ENCODE results near the gene IKBKE. TPM values are rescaled to one million over a fixed set of nuclear protein-coding genes. Genes with fewer than 3 reads are reported as not detected.

The IKBKE gene
- polyA plus RNA-seq, 1 donor = 2.9 TPM

DNA sequence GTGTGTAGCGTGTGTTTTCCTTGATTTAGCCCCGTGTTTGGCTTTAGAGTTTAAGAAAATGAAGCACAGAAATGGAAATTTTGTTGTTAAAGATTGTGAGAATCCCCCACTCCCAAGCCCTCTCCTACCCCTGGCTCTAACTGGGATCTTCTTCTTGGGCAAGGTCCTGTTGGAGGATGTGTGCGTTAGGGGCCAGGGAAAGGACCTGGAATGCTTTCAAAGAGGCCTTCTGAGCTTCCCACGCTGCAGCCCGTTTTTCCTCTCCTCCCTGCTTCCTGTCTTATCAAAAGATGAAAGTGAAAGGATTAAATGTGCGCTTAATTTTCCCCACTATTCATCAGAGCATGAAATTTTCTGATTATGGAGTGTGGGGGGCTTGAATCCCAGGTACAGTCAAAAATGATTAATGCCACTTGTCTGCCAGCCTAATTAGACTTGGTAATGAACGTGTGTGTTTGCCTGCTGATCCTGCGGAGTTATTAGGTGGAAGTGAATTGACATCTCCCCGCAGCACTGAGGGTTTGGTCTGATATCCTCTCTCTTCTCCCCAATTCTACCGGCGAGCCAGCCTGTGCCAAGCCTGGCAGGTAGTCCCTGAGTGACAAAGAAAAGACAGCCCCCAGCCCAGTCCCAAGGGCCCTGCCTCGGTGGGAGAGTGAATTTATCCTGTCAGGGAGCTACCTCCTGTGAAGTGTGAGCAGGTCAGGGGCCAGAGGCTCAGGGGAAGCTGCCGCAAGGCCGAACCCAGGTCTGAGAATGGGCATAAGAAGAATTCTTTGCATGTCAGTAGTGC, 42.0 kb downstream of the IKBKE start:
- no peak for DNase-seq (ENCODE audit: low read depth)

DNA sequence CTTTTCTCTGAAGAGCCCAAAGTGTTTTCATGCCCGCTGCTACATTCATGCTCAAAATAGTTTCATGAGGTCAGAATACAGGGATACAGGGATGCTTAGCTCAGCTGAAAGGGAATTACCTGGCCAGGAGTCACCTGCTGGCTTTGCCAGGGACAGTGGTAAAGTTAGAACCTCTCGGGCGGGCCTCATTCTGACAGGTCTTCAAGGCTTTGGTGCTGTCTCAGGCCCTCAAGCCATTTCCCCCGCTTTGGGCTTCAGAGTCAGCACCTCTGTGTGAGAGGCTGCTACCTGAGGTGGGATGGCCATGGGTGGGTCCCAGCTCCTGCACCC, 42.5 kb downstream of the IKBKE start:
- no peak for DNase-seq (ENCODE audit: low read depth)

DNA sequence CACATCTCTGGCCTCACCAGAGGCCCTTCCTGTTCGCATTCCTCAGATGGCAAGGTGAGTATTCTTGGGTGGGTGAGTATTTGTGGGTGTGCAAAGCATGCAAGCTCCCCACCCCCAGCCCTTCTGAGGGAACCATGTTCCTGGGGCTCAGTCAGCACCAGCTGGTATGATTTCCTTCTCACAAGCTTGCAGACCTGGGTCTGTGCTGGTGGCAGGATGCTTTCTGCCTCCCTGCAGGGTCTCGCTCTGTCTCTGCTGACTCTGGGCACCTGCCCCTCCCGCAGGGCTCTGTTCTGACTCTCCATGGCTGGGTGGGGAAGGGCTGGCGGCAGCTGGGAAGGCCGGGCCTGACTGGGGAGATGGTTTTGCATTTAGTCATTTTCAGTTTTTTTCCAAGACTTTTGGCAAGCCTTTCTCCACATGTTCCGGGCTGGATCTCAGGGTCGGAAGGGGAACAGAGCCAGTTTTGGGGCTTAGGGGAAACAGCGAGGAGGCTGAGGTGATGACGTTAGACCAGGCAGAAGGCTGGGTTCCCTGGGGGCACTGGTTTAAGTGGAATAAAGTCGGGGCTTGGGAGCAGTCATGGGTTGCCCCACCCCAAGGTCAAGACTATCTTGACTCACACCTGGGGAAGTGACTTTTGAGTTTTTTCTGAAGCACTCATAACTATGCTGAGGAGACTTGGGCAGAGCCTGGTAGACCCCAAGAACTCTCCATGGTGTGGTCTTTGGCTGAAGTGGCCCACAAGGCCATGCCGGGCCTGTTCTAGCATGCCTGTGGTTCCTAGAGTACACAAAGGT, 43.2 kb downstream of the IKBKE start:
- peak; percentile 88 for DNase-seq (ENCODE audit: low read depth)

DNA sequence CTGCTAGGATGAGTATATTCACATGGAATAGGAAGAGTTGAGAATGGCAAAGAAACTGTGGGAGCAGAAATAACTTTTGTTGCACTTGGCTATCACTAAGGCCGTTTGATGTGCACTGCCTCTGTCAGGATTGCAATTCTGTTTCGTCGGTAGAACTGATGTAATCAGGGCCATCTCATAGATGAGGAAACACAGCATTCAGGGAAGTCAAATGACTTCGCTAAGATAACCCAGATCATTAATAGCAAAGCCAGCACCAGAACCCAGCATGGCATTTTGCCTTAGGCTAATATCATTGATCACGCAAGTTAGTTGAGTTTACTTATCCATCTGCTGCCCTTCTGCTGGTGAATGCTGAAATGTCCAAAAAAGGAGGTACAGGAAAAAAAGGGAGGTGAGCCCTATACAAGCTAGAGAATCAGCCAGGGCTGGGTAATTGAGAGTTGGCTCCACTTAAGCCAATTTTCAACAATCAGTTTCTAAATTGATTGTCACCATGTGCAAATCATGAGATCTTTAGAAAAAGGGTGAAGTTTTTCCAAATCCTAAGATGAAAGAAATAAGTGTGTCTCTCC, 44.6 kb downstream of the IKBKE start:
- no peak for DNase-seq (ENCODE audit: low read depth)

DNA sequence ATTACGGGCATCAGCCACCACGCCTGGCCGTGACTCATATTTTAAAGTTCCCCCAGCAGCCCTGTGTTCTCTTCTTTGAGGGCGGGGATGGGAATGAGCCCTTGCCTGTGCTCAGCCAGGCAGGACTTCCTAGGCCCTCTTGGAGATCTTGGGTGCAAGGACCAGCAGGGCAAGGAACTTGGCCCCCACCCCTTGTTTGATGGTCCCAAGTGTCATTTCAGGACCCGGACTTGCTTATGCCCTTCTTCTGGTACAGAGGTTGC, 46.4 kb downstream of the IKBKE start:
- no peak for DNase-seq (ENCODE audit: low read depth)

DNA sequence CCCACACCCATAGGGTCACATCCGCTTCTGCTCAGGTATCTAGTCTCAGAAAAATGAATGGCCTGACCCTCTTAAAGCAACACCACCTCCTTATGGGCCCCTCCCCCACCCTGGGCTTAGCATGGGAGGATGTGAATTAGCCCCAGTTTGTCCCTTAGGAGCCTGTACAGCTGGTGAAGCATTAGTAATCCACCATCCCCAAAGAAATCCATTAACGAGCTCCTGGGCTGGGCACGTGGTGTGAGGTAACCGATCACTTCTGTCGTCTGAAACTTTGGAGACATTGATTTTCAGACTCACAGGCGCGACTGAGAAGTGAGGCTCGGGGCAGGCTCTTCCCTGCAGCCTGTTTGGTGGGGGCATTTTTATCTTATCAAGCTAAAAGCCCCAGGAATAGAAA, 47.5 kb downstream of the IKBKE start:
- DNase-seq (ENCODE audit: low read depth) = no peak

DNA sequence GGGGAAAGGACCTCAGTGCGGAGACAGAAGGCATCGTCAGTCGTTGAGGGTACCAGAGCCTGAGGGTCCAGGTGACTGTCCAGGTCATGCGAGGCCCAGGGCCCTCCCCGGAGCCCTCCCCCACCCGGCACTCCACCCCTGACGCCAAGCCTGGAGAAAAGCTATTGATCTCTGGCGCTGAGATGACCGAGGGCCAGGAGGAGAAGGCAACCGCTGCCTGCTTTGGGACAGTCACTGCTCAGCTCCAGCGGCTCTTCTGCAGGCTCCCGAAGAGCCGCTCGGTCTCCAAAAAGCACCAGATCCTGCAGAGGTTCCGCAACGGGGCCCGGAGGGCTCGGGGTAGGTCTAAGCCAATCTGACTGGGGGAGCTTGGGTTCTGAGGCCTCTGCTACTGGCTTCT, 47.9 kb downstream of the IKBKE start:
- no peak for DNase-seq (ENCODE audit: low read depth)

DNA sequence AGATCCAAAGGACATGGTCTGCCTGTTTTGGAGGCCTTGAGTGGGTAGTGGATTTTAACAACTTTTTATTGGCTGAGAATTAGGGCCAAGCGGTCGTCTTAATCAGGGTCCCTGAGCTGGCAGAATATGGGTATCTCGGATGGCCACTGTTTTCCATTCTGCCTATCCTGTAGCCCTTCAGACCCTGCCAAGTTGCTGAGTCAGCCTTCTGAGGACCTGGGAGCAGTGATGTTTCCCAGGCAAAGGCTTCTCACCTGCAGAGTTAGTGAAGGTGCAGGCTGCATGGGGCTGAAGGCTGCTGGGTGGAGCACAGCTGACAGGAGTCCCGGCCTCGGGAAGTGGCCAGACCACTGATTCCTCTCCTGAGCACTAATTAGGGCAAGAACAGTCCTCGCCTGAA, 48.5 kb downstream of the IKBKE start:
- no peak for DNase-seq (ENCODE audit: low read depth)

DNA sequence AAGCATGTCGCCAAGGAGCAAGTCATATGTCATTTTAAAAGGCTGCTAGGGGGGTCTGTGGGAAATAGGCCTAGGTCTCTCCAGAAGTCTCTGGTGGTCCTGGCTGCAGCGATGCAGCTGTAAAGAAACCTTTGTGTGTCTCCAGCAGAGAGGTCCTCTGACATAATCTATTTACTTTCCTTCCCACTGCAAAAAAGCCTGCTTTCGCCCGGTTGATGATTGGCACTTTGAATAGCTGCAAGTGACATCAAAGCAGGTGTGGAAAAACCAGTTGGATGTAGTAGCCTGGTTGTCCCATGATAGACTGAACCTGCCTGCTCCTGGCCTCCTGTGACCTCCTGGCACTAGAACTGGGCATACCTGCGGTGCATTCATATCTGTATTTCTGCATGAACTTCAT, 50.9 kb downstream of the IKBKE start:
- no peak for DNase-seq (ENCODE audit: low read depth)

DNA sequence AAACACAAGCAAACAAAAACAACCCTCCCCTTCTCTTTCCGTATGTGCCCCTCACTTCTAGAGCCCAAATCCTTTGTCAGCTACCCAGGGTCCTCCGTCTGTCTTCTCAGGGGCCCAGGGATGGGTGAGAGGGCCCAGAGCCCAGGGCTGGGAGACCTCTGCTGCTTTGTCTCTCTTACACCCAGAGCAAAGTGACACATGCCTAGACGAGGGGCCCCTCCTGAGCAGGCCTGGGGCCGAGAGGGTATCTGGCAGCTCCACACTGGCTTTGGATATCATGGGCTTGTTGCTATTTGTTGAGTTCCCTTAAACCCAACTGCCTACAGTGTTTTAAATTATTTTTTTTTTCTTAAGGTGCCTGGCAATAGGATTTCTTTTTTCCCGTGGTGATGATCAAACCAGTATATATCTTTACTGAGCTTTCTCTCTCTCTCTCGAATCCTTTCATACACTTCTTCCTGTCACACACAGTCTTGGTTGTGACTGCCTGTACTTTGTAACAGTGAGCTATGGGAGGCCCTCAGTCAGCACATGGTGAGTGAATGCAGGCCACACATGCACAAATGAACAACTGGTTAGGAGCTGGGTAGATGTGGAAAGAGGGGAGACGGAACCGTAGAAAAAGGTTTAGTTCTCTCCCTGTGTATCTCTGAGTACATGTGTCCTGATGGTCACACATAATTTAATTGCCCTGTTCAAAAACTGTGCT, 51.6 kb downstream of the IKBKE start:
- no peak for DNase-seq (ENCODE audit: low read depth)

DNA sequence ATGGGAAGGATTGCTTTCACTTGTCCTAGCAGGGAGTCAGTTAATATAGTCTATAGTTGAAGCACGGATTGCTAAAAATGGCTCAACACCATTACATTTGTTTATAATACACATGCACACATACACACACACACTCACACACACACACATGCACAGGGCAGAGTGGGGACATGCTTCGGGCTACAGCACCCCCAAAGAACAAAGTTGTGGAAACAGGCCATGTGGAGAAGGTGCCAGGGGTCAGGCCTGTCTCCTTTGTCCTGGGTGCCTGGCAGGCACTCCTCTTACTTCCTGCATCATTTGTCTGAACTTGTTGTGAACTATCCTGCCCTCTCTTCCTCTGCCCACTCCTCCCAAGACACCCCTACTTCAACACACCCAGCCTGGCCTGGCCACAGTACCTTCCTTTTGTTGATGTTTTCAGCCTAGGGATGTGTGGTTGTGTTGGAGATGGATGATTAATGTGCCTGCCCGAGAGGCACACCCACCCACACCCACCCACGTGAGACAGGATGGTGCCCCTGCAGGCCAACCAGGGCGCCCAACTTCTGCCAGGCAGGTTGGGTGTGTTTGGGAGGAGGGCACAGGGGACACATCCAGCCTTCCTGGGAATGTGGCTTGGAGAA, 54.6 kb downstream of the IKBKE start:
- no peak for DNase-seq (ENCODE audit: low read depth)

DNA sequence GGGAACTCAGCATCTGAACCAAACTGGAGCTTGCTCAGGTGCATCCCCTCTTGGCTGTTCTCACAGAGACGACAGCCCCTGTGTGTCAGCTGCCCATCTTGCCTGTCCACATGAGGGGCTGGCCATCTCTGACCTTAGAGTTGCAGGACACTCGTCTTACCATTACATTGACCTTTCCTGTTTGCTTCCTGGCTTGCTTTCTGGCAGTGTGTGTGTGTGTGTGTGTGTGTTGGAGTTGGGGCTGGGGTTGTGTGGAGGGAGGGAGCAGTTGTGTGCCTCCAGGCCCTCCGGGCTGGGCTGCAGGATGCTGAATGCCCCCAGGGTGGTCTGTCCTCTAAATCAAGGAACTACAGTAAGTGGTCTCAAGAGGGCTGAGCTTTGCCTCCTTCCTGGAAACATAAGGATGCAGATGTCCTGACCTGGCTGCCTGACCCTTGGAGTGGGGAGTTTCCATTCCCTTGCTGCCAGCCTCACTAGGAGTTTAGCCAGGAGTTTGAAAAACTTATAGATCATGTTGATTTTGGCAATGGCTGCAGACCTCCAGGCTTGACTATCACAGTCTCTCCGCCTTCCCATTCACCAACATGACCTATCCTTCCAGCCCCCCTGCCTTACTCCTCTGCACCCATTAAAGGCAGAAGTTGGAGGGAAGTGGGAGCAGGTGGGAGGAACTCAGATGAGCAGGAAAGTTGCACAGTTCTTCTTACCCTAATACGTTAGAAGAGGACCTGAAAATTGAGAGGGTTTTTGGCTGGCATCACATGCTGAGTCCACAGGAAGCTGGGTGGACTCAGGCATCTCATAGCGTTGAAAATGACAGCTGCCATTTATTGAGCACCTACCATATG, 56.0 kb downstream of the IKBKE start:
- no peak for DNase-seq (ENCODE audit: low read depth)

DNA sequence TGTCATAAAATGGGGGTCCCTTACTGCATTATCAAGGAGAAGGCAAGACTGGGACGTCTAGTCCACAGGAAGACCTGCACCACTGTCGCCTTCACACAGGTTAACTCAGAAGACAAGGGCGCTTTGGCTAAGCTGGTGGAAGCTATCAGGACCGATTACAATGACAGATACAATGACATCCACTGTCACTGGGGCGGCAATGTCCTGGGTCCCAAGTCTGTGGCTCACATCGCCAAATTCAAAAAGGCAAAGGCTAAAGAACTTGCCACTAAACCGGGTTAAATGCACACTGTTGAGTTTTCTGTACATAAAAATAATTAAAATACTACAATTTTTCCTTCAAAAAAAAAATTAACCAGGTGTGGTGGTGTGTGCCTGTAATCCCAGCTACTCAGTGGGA, 59.1 kb downstream of the IKBKE start:
- no peak for DNase-seq (ENCODE audit: low read depth)

DNA sequence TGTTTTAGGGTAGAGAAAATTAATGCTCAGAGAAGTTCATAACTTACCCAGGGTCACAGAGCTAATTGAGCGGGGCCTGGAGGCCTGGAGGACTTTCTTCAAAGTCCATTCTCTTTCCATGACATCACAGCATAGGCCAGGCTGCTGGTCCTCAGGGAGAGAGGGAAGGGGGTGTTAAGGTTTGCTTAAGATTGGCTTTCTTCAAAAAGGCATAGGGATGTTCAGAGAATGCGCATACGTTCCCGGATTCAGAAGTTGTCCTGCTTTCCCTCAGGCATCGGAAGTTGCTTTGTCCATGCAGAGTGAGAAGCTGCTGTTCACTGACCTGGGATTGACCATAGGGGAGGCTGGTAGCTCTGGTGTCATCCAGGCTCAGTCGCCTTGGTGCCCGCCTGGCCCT, 62.1 kb downstream of the IKBKE start:
- DNase-seq (ENCODE audit: low read depth) = no peak

DNA sequence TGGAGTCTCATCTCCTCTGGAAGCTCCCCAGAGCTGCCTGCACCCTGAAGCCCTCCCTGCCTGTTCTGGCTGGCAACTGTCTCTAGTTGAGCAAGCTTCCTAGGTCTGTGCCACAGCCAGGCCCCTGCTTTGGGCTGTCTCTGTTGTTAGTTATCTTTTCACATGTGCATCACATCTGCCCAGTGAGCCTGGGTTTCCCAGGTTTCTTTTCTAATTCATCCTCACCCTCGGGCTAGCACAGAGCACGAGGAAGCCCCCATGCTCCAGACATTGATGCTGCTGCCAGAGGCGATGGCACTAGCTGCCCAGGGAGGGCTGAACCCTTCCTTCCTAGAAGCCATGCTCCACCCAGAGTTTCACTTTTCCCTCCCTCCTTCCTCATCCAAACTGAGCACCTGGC, 64.3 kb downstream of the IKBKE start:
- DNase-seq (ENCODE audit: low read depth) = no peak

DNA sequence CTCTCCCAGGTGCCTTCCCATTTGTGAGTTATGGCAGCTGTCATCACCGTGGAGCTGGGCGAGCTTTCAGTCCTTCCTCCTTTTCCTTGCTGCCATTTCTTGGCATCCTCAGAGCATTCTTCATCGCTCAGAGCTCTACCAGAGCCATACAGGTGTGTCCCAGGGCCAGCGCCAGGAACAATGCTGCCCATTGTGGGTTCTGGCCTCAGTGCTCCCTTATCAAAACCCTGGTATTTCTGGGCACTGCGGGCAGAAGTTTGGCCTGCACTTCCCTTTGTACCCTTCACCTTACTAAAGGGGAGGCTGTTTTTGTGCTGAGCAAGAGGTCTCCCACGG, 65.5 kb downstream of the IKBKE start:
- DNase-seq (ENCODE audit: low read depth) = no peak

DNA sequence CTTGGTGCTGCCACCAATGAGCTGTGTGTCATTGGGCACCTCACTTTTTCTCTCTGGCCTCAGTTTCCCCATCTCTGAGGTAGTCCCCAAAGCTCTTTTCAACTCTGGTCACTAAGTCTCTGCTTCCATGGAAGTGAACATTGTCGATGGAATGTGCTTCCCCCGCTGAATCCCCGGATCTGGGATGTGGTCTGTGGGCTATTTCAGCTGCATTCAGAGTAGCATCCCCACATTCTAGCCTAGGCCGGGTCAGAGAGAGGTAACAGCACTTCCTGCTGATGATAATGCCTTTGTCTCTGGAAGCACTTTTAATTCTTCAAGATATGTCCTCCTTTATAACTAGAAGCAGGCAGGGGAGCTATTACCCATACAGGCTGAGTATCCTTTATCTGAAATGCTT, 66.9 kb downstream of the IKBKE start:
- no peak for DNase-seq (ENCODE audit: low read depth)

DNA sequence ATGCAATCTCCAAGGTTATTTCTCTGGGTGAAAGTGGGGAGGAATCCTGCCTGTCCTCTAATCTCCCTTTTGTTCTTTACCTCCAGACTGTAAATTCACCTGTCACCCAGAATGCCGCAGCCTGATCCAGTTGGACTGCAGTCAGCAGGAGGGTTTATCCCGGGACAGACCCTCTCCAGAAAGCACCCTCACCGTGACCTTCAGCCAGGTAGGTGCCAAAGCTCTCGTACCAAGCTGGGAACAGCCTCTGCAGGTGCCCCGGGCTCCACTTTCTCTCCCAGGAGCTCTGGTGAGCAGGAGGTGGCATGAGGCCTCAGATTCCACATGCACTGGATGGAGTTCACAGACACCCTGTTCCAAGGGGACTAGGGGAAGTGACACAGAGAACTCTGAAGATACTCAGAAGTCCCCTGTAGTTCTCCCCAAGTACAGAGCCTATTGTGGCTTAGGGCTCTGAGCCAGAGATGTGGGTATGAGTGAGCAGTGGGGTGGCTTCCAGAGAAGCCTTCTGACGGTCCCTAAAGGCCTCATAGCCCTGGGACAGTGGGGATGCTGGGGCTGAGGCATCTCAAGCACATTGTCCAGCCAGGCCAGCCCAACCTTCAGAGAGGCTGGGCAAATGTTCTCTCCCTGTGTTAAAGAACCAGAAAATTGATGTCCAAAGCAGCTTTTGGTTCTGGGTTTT, 68.0 kb downstream of the IKBKE start:
- no peak for DNase-seq (ENCODE audit: low read depth)

DNA sequence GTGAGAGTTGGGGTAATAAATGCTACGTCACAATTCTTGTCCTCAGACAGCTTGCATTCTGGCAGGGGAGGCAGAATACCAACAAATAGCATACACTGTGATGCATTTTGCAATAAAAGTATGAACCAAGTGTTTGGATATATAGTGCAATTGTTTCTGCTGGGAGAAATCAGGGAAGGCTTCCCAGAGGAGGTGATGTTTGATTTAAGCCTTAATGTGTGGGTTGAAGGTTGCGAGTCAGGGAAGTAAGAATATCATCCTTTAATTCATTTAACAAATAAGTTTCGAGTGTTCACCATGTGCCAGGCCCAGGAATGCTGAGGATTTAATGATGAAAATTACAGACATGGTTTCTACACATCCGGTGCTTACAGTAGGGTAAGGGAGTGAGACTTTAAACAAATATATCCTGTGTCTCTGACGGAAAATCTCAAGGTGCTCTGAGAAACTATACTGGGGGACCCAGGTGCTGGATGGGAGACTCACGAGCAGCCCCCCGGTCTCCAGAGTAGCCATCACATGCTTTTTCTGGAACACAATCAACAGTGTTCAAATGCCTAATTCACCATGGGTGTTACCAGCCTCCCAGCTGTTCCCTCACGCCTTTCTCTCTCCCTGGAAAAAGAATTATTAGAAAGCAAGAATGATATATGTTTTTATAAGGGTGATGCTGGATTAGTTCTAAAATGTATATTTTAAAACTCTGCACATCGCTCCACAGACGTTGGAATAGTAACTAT, 68.8 kb downstream of the IKBKE start:
- no peak for DNase-seq (ENCODE audit: low read depth)

Data from forelimb muscle (tissue), 1 donor.